Inferior parietal cortex (tissue), 1 donor: ENCODE measurements around the gene EHBP1L1.
A peak's percentile ranks its signal among the peaks of the same experiment; 100 is the strongest.
"Not testable (repeated sequence)": the region's sequence is repeated elsewhere in the genome, so short reads cannot be mapped to it uniquely, and the experiment has no call there.

Experiments used
- DNase-seq: peaks from one replicate; pipeline ENCODE4 v3.0.0-alpha.2; 2016; ENCODE audit errors: extremely low spot score

EHBP1L1 gene

GRCh38 chr11:65560555-65561418 lies 15.1 kb upstream of the EHBP1L1 start:
- no peak for DNase-seq

DNA sequence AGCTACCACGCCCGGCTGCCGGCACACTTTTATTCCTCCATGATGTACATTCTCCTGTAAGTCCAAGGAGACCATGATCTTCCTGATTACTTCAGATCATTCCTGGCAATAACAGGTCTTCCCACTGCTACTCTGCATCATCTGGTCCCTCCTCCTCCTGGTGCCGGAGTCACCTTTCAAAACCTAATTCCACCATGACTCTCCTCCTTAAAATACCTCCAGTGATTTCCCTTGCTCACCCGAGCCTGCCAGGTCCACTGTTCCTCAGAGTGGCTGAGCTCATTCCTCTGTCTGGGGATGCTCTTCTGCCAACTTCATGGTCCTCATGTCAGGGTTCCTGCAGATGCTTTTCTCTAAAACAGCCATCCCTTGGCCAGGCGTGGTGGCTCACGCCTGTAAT lies 13.8 kb upstream of the EHBP1L1 start:
- no peak for DNase-seq

- DNase-seq, result no peak
These were observed 13.1 kb upstream of the EHBP1L1 start for GRCh38 chr11:65562788-65563187.

DNA sequence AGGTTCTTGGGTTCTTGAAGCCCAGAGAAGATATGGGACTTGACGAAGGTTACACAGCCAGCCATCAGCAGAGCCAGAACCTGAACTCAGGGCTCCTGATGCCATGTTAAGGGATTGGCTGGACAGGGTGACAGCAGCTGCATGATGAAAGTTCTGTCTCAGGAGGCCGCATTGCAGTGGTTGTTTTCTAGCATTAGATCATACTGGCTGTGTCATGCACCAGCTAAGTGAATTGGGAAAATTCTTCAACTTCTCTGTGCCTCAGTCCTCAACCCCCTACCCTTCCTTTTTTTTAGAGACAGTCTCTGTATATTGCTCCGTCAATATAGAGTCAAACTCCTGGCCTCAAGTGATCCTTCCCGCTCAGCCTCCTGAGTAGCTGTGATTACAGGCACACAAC lies 12.3 kb upstream of the EHBP1L1 start:
- DNase-seq, result no peak

DNA sequence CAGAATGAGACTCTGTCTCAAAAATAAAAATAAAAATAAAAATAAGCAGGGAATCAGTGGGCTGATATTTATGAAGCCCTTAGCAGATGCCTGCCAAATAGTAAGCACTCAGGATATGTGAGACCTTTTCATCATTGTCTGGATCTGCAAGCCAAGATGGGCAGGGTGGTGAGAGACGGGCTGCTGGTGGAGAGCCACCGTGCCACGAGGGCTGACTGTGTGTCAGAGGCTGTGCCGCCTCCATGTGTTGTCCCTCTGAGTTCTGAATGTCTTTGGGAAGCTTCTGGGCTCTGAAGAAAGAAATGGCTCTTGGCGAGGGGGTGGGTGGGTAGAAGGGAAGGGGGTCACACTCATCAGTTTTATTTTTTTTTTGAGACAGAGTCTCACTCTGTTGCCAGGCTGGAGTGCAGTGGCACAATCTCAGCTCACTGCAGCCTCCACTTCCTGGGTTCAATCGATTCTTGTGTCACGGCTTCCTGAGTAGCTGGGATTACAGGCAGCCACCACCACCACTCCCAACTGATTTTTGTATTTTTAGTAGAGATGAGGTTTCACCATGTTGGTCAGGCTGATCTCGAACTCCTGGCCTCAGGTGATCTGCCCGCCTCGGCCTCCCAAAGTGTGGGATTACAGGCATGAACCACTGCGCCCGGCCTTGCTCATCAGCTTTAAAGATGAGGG lies 10.8 kb upstream of the EHBP1L1 start:
- not testable (repeated sequence) for DNase-seq

GRCh38 chr11:65565624-65566453 lies 10.0 kb upstream of the EHBP1L1 start:
- no peak for DNase-seq

GRCh38 chr11:65569164-65569972 lies 6.5 kb upstream of the EHBP1L1 start:
- no peak for DNase-seq

GRCh38 chr11:65569973-65570918 lies 5.6 kb upstream of the EHBP1L1 start, which contains the start of gene ZNRD2:
TSS of gene ZNRD2 (plus strand) at chr11:65570477. CDS start at chr11:65570492, 15 bp downstream.
- DNase-seq, result peak; percentile 97

DNA sequence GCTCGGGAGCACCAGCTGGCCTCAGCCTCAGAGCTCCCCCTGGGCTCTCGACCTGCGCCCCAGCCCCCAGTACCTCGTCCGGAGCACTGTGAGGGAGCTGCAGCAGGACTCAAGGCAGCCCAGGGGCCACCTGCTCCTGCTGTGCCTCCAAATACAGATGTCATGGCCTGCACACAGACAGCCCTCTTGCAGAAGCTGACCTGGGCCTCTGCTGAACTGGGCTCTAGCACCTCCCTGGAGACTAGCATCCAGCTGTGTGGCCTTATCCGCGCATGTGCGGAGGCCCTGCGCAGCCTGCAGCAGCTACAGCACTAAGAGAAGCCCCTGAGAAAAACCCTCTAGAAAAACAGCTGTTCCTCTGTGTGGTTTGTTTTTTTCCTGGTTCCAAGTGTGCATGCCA lies 4.4 kb upstream of the EHBP1L1 start:
- no peak for DNase-seq

GRCh38 chr11:65571940-65572339 lies 3.9 kb upstream of the EHBP1L1 start:
- no peak for DNase-seq

DNA sequence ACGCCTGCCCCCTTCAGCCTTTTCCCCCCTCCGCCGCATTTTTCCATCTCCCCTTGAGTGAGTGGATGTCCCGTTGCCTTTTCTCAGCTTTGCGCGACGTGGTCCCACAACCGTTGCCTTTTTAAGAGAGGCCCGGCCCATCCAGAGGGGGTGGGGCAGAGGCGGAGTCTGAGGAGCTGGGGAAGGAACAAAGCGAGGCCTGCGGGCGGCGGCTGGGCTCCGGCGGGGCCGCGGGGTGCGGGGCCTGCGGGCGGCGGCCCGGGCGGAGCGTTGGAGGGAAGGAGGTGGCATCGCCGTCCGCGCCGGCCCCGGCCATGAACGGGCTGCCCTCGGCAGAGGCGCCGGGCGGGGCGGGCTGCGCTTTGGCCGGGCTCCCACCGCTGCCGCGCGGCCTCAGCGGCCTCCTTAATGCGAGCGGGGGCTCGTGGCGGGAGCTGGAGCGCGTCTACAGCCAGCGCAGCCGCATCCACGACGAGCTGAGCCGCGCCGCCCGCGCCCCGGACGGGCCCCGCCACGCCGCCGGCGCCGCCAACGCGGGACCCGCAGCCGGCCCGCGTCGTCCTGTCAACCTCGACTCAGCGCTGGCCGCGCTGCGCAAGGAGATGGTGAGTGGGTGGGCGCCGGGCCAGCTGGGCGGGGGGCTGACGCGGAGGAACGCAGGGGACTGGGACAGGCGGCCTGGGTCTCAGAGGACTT lies 3.3 kb upstream of the EHBP1L1 start, which contains the start of gene FAM89B:
Gene FAM89B (plus strand): TSS at position 183 of the 696 bp plus-strand sequence. CDS start 132 bp downstream, at position 315.
- DNase-seq, result peak; percentile 83

DNA sequence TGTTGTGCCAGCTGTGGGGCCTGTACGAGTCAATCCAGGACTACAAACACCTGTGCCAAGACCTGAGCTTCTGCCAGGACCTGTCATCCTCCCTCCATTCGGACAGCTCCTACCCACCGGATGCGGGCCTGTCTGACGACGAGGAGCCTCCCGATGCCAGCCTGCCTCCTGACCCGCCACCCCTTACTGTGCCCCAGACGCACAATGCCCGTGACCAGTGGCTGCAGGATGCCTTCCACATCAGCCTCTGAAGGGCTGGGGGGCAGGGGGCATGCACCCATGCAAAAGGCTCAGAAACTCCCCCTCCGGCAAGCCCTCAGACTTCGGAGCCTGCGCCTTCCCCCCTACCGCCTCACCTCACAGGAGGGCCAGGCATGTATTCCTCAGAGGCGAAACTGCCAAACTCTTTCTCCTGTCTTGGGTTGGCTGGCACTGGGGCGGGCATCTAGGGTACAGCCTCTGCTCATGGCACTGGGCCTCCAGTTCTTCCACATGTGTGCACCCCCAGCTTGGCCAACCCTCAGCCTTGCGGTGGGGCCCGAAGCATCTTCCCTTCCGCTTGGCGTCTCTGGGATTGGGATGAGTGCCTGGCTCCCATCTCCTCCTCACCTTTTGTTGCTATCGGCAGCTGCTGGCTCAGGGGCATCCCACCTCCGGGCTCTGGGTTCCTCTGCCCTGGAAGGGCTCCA lies 2.3 kb upstream of the EHBP1L1 start:
- no peak for DNase-seq

DNA sequence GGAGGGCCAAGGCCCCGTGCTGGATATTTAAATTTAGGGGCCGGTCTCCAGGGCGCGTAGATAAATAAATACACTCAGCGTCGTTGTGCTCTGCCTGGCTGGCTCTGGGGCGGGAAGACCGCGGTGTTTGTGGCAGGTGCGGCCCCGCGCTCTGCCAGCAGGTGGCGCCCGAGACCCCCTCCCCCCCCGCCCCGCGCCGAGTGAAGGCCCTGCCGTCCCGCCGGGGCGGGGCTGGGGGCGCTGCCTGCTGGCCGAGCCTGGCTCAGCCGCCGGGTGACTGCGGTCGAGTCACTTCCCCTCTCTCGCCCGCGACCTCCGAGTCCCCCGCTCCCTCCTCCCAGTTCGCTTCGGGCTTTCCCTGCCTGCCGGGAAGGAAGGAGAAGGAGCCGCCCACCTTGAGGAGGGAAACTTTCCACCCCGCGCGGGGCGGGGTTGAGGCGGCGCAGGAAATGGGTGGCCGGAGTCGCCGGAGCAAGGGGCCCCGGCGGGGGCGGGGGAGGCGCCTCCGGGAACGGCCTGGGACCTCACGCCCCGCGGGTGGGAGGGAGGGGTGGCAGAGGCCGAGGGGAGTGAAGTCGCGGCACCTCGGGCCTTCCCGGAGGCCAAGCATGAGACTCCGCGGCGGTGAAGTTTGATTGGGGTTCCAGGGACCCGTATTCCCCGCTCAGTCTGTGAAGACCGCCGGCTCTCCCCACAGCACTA lies 1.6 kb upstream of the EHBP1L1 start:
- peak; percentile 77 for DNase-seq

GRCh38 chr11:65574811-65575567 lies 864 bp upstream of the EHBP1L1 start:
- no peak for DNase-seq

GRCh38 chr11:65576232-65576866 lies 496 bp downstream of the EHBP1L1 start:
- no peak for DNase-seq

DNA sequence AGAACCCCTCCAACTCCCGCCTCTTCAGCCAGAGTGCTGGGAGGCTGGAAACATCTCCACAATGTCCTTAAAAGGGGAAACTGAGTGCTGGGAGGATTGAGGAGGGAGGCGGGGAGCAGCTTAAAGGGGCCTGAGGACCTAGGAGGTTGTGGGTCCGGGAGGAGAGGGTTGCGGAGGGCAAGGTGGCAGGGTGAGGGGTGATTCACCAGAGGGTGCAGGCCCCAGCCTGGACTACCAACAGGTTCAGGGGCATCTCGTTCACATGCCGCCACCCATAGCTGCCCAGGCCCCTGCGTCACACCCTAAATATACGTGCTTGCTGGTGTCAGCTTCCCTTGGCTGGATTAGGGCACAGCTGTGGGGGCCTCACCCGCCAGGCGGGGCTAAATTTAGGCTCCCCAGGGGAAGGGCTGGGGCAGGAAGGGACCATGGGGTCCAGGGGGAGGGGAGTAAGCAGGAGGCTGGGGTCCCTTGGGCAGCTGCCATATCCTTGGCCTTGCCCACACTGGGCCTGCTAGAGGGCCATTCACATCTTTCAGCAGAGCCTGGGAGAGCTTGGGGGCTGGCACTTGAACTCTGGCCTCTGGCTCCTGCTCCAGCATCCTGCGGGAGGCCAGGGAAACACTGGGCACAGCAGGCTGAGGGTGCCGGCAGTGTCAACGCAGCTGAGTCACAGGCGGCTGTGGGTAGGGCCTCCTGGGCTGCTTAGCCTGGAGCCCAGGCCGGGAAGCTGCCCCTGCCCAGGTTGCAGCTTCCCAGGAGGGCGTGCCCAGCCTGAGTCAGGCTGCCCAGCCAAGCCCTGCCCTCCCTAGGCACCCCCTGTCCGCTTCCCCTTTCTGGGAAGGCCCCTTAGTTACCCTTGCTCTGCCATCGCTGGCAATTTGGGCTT lies 1.3 kb downstream of the EHBP1L1 start:
- no peak for DNase-seq
